ENCODE results near the gene RNF208. TPM values are rescaled to one million over a fixed set of nuclear protein-coding genes. Genes with fewer than 3 reads are reported as not detected.

Gene RNF208
- total and polyA plus RNA-seq, 10 of the 15 experiments (the other 5 are each of a cell fraction or from before 2014, with no cell fraction given) = 0.06 to 10.7 (median 0.77) TPM

DNA sequence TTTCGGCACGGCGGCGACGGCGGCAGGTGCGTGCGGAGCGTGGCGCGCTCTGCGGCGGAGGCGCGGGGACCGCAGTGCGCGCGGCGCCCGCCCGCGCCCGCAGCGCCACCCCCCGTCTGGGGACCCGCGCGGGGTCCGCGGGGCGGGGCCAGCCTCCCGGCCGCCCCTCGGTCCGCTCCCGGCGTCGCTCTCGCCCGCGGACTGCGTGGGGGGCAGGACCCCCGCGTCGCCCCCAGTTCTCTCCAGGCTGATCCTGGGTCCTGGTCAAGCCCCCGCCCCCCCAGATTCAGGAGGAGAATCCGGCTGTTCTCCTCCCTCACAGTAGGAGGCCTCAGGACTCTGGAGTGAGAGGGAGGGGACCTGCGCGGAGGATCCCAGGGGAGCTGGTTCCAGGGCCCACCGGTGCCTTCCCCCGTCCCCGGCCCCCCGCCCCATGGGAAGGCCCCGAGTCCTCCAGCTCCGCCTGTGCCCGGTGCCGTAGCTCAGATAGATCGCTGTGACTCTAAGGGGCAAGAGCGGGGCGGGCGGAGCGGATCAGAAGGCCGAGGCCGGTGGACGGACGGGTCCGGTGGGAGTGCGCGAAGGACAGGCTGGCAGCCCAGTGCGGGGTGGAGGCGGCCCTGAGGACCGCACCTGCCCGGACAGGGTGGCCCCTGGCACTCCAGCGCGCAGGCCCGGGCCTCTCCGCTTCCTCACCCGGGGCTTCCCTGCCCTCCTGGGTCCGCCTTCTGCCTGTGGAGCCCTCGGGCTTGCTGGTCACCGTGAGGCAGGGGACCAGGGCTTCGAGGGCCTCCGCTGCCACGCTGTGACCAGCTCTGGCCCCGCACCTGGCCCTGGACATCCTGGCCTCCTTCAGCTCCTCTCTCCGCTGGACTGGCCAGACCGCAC, at the start of gene RNF208 (continued):
- TF ChIP-seq MTA3 (IDR thresholded peaks at IDR 0.05; ENCODE audit: borderline replicate concordance, low read length) (no peak), MEF2B (IDR thresholded peaks at IDR 0.05; ENCODE audit: partially characterized antibody, poor library complexity, severe bottlenecking) (peak; percentile 29)
- TF ChIP-seq, protein P1, sequence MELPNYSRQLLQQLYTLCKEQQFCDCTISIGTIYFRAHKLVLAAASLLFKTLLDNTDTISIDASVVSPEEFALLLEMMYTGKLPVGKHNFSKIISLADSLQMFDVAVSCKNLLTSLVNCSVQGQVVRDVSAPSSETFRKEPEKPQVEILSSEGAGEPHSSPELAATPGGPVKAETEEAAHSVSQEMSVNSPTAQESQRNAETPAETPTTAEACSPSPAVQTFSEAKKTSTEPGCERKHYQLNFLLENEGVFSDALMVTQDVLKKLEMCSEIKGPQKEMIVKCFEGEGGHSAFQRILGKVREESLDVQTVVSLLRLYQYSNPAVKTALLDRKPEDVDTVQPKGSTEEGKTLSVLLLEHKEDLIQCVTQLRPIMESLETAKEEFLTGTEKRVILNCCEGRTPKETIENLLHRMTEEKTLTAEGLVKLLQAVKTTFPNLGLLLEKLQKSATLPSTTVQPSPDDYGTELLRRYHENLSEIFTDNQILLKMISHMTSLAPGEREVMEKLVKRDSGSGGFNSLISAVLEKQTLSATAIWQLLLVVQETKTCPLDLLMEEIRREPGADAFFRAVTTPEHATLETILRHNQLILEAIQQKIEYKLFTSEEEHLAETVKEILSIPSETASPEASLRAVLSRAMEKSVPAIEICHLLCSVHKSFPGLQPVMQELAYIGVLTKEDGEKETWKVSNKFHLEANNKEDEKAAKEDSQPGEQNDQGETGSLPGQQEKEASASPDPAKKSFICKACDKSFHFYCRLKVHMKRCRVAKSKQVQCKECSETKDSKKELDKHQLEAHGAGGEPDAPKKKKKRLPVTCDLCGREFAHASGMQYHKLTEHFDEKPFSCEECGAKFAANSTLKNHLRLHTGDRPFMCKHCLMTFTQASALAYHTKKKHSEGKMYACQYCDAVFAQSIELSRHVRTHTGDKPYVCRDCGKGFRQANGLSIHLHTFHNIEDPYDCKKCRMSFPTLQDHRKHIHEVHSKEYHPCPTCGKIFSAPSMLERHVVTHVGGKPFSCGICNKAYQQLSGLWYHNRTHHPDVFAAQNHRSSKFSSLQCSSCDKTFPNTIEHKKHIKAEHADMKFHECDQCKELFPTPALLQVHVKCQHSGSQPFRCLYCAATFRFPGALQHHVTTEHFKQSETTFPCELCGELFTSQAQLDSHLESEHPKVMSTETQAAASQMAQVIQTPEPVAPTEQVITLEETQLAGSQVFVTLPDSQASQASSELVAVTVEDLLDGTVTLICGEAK (IDR thresholded peaks at IDR 0.05; ENCODE audit: borderline replicate concordance) = no peak

DNA sequence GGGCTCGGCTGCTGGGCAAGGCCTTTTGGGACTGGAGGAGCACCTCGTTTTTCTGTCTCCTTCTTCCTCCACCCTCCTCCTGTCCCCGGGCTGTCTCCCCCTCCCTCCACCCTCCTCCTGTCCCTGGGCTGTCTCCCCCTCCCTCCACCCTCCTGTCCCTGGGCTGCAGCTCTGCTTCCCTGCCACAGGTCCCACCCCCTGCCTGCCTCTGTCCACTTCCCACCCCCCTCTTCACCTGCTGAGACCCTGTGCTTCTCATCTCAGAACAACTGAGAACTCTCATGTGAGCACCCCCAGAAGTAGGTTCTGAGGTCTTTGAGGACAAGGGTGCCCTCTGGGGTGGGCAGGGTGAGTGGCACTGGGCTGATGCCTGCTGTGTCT, 49.6 kb upstream of the RNF208 start:
- Histone ChIP-seq H3K79me2 (ENCODE audit: control insufficient read depth, insufficient read depth, low read length) (0 out of 2 replicates have a peak, but pooled peaks cover 2% of the 10 kb centered on the region), H3K4me3 (no peak overlapping the region), H3K9ac (ENCODE audit: control insufficient read depth, insufficient read depth, low read length) (no peak overlapping the region), H3K27ac (ENCODE audit: control insufficient read depth, insufficient read depth) (no peak overlapping the region), H4K20me1 (ENCODE audit: control insufficient read depth, insufficient read depth) (no peaks in the 10 kb centered on the region), H2AFZ (ENCODE audit: control insufficient read depth, low read depth, low read length) (no peak overlapping the region), H3K9me3 (replicated peaks; ENCODE audit: control insufficient read depth, insufficient read depth, low read length) (no peaks in the 10 kb centered on the region), H3K27me3 (replicated peaks in 1 of 2; ENCODE audit: control insufficient read depth in 2 of 2, insufficient read depth in 2 of 2, low read length in 1 of 2) (no peaks in the 10 kb centered on the region), H3K4me2 (ENCODE audit: control insufficient read depth, insufficient read depth) (no peak overlapping the region), H3K4me1 (ENCODE audit: control insufficient read depth, insufficient read depth, low read length) (peaks cover 43% of the 10 kb centered on the region), H3K36me3 (ENCODE audit: control insufficient read depth in 2 of 2, insufficient read depth in 2 of 2, low read length in 1 of 2) (peaks cover 6 to 8% of the 10 kb centered on the region in 2 experiments; a peak in 3 of 4 replicates)
- 33% methylated on average over 3 of the region's 3 CpGs for WGBS (ENCODE audit: insufficient coverage, insufficient replicate concordance, low lambda C conversion rate, missing lambda C conversion rate)
- no peak for TF ChIP-seq EED (IDR thresholded peaks at IDR 0.05; ENCODE audit: low read depth)
- no peak for TF ChIP-seq BMI1 (IDR thresholded peaks at IDR 0.05; ENCODE audit: borderline replicate concordance)
- no peak for TF ChIP-seq IKZF2 (IDR thresholded peaks at IDR 0.05)
- no peak for TF ChIP-seq PAX5 (IDR thresholded peaks at IDR 0.05; ENCODE audit: borderline replicate concordance, low read depth, low read length)
- POLR2A ChIA-PET = interaction anchor here (0.6 kb wide), 1 partner anchor 61 kb away, joined by 3 read pairs; no protein-coding TSS in a partner anchor
- no peak for FAIRE-seq
- ATAC-seq = no peak
- RAD21 ChIA-PET (ENCODE audit: unreplicated experiment) = interaction anchor here (0.6 kb wide), 1 partner anchor 17 kb away, joined by 3 read pairs; no protein-coding TSS in a partner anchor
- BruUV-seq (replicated peaks) = no TSS peak
- intact Hi-C loops (cut with micrococcal nuclease; ENCODE audit: unreplicated experiment) = no loop called here
- in situ Hi-C loops (cut with MboI) = no loop called here
- CTCF ChIA-PET = no interaction called here
- SMC1A ChIA-PET (ENCODE audit: uncharacterized antibody, unreplicated experiment) = no interaction called here
- no peak for DNase-seq (ENCODE audit: low read depth, low spot score)
